GM20000 (cell line): ENCODE results near the gene HES2.
"Not testable (repeated sequence)": the region's sequence is repeated elsewhere in the genome, so short reads cannot be mapped to it uniquely, and the experiment has no call there.

Experiments
- DNase-seq: peaks from one replicate; pipeline ENCODE4 v3.0.0; 2012; ENCODE audit warnings: low spot score
- TF ChIP-seq, protein P1 (sequence below): IDR thresholded peaks from 2 replicates; pipeline ENCODE4 v1.5.1; 2012; ENCODE audit warnings: mild to moderate bottlenecking, control low read depth; ENCODE audit errors: extremely low read depth, missing control alignments

HES2 gene

DNA sequence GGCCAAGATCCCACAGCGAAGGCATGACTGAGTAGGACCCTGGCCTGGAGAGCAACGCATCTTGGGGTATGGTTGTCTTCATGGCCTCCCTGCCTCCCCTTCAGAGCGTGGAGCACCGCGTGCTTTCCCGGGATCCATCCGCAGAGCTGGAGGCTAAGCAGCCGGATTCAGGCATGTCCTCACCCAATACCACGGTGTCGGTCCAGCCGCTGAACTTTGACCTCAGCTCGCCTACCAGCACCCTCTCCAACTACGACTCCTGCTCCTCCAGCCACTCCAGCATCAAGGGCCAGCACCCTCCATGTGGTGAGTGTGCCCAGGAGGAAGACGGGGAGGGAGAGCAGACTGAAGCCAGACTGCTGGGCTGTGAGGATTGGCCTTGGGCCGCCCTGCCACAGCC, 24.7 kb upstream of the HES2 start:
- no peak for DNase-seq
- TF ChIP-seq, protein P1, sequence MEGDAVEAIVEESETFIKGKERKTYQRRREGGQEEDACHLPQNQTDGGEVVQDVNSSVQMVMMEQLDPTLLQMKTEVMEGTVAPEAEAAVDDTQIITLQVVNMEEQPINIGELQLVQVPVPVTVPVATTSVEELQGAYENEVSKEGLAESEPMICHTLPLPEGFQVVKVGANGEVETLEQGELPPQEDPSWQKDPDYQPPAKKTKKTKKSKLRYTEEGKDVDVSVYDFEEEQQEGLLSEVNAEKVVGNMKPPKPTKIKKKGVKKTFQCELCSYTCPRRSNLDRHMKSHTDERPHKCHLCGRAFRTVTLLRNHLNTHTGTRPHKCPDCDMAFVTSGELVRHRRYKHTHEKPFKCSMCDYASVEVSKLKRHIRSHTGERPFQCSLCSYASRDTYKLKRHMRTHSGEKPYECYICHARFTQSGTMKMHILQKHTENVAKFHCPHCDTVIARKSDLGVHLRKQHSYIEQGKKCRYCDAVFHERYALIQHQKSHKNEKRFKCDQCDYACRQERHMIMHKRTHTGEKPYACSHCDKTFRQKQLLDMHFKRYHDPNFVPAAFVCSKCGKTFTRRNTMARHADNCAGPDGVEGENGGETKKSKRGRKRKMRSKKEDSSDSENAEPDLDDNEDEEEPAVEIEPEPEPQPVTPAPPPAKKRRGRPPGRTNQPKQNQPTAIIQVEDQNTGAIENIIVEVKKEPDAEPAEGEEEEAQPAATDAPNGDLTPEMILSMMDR, result no peak

DNA sequence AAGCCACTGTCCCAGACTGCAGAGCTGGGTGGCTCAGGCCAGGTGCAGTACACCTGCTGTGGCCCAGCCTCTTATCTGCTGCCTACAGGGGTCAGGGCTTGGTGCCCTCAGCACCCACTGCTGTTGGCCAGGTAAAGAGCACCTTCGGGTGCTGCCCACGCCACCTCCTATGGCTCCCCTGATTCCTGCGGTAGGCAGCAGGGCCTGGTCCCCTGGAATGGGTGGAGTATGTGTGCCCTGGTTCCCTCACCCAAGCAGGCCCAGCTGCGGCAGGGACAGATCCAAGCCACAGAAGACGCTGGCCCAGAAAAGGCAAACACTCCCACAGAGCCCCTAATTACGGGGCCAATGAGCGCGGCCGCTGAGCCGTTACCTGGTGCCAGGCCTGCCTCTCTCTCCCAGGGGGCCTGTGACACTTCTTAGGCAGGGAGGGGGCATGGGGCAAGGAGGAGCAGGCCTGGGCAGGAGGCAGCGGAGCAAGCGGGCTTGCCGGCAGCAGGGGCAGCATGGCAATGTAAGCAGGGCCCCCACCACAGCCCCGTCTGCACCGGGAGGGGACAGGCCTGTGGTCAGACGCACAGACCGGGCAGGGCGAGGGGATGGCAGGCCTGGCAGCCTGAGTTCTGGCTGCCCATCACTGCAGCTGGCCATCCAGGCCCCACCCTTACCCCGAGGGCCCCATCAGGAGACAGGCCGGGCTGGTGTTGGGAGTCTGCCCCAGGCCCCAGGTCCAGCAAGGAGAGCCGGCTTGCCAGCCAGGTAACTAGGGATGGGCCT, 23.8 kb upstream of the HES2 start:
- no peak for DNase-seq
- TF ChIP-seq, protein P1, result no peak

DNA sequence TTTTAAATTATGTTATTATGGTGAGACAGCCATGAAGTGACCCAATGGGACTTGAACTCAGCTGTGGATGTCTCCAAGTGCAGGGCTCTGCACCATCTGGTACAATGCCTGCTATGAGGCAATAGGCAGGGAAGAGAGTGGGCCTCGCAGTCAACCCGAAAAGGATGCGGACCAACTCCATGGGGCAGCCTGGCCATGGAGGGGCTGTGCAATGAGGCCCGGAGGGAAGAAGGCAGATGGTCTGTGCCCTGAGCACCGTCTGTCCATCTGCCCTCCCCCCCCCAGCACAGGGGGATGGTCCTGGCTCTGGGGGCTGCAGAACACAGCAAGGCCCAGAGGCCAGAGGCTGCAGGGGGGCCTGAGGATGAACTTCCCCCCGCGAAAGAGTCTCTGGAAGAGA, 21.9 kb upstream of the HES2 start:
- TF ChIP-seq, protein P1, result no peak
- DNase-seq, result no peak

DNA sequence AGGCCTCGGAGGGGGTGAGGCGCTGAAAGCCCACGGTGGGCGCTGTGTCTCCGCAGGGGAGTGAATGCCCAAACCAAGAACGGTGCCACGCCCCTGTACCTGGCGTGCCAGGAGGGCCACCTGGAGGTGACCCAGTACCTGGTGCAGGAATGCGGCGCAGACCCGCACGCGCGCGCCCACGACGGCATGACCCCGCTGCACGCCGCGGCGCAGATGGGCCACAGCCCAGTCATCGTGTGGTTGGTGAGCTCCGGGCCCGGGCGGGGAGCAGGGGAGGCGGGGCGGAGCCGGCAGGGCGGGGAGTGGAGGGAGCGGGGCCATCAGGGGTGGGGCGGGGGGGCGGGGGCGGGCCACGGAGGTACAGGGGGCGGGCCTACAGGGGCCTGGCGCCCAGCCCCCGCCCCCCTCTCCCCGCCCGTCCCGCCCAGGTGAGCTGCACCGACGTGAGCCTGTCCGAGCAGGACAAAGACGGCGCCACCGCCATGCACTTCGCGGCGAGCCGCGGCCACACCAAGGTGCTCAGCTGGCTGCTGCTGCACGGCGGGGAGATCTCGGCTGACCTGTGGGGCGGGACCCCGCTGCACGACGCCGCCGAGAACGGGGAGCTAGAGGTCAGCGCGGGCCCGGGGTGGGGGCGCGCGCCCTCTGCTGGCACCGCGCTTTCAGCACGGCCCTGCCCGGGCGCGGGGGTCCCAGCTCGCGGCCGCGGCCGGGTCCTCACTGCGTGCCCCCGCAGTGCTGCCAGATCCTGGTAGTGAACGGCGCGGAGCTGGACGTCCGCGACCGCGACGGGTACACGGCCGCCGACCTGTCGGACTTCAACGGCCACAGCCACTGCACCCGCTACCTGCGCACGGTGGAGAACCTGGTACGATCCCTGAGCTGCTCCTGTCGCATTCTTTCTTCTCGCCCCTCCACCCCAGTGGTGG, 20.7 kb upstream of the HES2 start:
- peak; percentile 79 for DNase-seq
- TF ChIP-seq, protein P1, result peak; percentile 11

DNA sequence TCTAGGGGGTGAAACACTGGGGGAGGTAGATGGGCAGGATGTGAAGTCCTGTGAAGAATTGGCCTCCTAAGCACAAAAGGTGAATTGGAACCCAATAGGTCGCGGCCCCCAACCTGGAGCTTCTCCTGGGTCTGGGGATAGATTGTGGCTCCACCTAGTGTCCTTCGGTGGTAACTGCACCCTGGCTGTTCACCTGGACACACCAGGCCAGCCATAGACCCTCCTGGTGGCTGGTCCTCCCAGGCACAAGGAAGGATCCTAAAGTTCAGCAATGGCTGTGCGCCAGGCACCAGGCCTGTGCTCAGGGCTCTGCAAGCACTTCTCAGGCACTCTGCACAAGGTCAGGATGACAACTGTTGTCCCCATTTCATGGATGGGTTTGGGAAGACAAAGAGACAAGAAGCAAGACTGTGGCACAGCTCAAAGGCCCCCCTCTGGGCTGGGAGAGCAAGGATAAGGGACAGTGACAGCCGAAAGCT, 18.4 kb upstream of the HES2 start:
- peak; percentile 90 for DNase-seq

DNA sequence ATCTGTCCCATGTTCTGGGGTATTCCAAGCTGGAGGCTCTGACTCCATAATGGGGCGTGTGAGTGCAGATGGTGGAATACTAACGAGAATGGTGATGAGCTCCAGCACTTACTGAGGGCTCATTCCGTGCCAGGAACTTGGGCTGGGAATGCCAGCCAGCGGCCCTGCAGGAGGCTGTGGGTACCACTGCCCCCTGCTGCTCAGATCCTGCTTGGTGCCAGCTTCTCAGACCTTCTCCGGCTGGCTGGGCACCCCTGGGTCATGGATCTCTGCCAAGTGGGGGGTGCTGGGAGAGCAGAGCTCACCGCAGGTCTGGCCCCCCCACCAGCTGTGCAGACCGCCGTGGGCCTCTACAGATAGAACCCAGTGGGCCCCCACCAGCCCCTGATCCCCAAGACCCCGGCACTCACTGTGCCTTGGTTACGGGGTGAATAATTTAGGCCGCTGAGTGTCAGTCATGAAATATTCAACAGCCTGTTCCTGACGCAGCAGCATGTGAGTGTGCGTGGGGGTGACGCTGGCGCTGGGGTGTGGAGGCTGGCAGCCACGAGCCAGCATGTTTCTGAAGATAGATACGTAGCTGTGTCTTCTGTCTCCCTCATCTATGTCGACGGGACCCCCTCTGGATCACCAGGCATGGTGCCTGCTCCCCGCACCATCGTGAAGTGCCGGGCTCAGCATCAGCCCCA, 17.4 kb upstream of the HES2 start:
- not testable (repeated sequence) for DNase-seq

More for the DNA sequence above, 18.4 kb upstream of the HES2 start:
- TF ChIP-seq, protein P1, result peak; percentile 77

DNA sequence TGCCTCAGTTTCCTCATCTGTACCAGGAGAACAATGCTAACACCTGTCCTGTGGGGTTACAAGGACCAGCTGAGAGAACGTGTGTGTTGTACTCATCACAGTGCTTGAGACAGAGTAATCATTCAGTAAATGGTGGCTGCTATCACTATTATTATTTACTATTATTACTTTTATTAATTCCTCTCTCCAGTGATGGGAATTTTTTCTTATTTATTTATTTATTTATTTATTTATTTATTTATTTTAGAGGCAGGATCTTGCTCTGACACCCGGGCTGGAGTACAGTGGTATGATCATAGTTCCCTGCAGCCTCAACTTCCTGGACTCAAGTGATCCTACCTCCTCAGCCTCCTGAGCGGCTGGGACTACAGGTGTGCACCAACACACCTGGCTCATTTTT, 16.6 kb upstream of the HES2 start:
- not testable (repeated sequence) for DNase-seq

DNA sequence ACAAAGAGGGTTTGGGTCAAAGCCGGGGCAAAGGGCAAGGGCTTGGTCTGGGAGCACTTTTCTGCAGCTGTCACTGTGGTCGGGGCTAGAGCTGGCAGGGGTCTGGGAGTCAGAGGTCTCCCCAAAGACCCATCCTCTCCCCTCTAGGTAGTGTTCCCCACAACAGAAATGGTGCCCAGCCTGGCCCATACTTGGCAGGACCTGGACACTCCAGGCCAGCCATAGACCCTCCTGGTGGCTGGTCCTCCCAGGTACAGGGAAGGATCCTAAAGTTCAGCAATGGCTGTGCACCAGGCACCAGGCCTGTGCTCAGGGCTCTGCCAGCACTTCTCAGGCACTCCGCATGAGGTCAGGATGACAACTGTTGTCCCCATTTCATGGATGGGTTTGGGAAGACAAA, 15.8 kb upstream of the HES2 start:
- no peak for DNase-seq
- TF ChIP-seq, protein P1, result no peak
